HG03066 (cell line): ENCODE measurements around the gene CALD1.

ENCODE experiments used
- ATAC-seq: cut with Tn5 transposase; IDR thresholded peaks from one replicate; pipeline ENCODE4 v1.9.1; 2021; ENCODE audit warnings: low read depth; ENCODE audit not compliant: unreplicated experiment

The CALD1 gene

GRCh38 chr7:134890246-134891240 is 111.1 kb downstream of the CALD1 start:
- ATAC-seq, result no peak

GRCh38 chr7:134891262-134891695 is 111.8 kb downstream of the CALD1 start:
- no peak for ATAC-seq

DNA sequence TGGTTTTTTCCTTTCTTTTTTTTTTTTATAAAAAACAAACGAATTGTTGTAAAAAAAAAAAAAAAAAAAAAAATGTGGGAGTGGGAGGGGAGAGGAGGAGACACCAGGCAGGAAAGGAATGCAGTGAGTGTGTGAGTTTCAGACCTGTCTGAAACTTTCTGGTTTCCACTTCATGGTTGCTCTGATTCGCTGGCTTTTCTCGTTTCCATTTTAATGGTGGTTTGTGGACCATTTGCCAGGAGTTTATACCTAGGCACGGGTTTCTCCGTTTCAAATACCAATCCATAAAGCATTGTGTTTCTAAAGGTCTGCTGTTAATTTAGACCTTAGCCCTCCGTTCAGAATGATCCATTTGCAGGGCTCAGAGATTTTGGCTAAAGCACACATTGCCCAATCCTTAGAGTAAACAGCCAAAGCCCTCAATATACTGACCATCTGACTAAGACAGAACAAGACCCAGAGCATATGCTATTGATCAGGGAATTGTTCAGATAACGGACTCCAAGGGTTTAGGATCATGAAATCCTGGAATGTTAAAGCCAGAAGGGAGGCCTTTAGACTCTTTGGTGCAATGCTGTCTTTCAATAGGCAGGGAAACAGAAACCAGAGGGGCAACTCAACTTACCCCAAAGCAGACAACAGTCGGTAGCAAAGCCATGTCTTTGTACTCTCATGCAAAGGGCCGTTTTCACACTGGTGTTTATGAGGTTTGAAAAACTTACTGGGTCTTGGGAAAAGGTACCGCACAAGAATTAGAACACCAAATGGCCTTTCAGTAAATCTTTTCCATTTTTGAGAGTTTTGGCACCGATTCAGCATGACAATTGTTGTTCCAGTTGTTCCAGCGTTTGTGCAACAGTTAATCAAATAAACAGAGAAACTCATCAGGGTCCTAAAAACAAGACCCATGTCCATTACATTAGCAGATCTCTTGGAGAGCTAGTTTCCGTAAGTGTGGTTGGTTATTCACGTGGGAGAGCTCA is 112.6 kb downstream of the CALD1 start:
- ATAC-seq, result no peak

GRCh38 chr7:134892963-134893362 is 113.5 kb downstream of the CALD1 start:
- ATAC-seq, result no peak

DNA sequence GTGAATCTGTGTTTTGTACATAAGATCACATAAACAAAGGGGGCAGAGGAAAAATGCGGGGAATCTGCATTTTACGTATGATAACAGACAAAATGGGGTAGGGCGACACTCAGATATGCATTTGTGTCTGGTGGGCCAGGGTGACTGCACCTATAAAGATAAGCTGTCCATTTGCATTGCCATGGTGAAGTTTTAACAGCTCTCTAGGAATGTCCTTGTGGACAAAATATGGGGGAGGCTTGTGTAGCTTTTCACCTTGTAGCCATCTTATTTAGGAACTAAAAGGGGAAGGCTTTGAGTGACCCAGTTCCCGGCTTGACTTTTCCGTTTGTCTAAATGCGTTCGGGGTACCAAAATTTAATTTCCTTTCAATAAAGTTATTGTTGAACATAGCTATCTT is 114.5 kb downstream of the CALD1 start:
- no peak for ATAC-seq

DNA sequence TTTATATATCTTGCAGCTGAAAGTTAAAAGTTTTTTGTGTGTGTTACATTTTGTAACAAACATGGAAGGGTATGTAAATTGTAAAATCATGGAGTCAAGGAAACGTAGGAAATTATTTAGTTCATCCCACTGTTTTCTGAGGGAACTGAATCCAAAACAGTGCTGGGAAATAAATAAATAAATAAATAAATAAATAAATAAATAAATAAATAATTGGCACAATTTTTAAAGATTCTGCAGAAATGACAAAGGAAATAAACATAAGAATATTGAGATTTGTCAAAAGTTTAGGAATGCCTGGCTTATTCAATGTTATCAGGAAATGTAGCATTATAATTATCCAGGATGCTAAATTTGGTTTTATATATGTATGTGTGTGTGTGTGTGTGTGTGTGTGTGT is 115.5 kb downstream of the CALD1 start:
- ATAC-seq, result no peak

DNA sequence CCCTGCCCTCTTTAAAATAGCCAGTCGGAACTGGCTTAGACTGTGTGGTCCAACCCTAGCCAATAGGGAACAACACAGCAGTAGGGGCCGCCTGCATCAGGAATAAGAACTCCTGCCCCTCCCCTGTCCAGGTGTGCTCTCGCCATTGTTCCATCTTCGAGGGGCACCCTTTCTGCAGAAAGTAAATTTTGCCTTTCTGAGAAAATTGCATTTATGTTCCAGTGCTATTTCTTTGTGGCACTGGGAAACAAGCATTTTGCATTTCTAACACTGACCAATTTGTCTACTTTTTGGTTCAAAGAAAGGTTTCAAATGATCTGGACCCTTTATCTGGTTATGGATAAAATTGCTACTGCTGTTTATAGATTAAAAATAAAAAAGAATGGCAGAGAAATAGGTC is 116.6 kb downstream of the CALD1 start:
- no peak for ATAC-seq

GRCh38 chr7:134897936-134898335 is 118.5 kb downstream of the CALD1 start:
- no peak for ATAC-seq

DNA sequence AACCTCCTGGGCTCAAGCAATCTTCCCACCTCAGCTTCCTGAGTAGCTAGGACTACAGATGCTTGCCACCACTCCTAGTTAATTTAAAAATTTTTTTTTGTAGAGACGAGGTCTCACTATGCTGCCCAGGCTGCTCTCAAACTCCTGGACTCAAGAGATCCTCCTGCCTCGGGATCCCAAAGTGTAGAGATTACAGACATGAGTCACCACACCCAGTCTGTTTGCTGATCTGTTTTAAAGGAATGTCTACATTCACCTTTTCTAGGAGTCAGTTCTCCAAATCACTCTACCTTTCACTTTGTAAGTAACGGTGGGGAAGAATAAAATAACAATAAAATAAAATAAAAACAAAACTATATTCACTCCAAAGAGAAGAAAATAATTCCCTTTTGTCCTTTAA is 120.3 kb downstream of the CALD1 start:
- no peak for ATAC-seq

DNA sequence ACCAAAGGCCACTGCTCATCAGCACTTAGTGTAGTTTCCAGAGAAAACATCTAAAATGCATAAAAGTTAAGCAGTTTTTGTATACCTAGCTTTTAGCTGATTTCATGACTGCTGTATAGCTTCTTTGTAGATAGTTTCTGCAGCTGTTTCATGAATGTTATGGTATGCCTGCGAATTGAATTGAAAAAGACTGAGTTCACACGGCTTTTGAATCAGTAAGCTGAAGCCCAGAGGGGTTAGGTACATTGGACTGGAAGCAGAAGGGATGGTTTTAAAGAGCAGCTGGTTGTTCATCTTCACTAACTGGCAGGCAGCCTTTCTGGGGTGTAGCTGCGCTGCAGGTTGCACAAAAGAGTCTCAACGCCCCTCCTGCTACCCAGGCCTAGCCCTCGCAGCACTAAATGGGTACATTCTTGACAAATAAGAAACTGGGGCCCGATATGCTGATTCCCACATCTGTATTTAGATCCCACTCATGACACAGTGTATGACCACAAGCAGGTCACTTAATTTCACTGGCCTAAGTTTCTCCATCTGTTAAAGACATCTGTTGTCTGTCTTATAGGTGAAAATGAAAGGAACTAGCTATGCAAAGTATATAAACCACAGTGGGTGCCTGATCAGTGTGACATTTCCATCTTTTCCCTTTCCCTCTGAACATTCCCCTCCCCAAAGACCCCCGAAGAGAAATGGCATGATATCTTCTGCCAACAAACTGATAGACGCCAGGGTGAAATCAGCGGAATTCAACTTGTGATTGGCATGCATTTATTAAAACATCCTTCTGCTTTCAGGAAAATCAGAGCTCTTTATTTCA is 120.9 kb downstream of the CALD1 start:
- peak; percentile 91 for ATAC-seq

GRCh38 chr7:134901389-134902020 is 122.1 kb downstream of the CALD1 start:
- no peak for ATAC-seq

DNA sequence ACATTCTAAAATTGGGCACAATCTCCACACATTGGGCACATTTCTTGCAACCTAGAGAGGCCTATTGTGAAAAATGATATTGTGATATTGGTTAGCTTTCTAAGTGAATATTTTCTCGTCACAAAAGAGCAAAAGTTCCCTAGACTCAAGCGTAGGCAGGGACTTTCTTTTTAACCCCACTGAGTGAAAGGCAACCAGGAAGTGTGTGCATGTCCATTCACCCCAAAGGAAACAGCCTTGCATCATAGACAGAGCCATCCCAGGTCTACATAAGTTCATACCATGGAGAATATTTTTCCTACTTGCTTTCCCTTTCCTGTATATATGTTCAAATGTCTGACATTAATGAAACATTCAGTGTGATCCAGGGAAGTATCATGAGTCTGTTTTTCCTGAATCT is 122.6 kb downstream of the CALD1 start:
- no peak for ATAC-seq

GRCh38 chr7:134903073-134903790 is 123.8 kb downstream of the CALD1 start:
- no peak for ATAC-seq

- ATAC-seq, result no peak
Measured at GRCh38 chr7:134905375-134905774, 125.9 kb downstream of the CALD1 start.

GRCh38 chr7:134907000-134907399 is 127.6 kb downstream of the CALD1 start:
- no peak for ATAC-seq

- ATAC-seq, result no peak
Measured at GRCh38 chr7:134907639-134908038, 128.2 kb downstream of the CALD1 start.

DNA sequence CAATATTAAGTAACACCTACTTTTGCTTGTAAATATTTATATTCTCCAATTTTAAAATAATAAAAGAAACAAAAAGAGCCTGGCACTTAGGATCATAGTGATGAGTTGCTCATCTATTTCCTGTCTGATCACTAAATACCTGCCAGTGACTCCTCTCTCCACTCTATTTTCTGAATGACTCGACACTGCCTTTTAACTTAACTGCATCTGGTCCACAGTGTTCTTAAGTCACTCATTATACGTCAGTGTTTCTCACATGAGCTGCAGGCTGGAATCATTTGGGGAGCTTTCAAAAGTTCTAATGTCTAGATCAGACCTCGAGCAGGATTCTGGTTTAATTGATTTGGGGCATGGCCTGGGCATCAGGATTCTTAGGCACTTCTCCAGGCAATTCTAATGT is 128.9 kb downstream of the CALD1 start:
- no peak for ATAC-seq

- no peak for ATAC-seq
Measured at GRCh38 chr7:134910214-134910890, 130.9 kb downstream of the CALD1 start.

- no peak for ATAC-seq
Measured at GRCh38 chr7:134910968-134911367, 131.5 kb downstream of the CALD1 start.
